ENCODE data around the gene JAML.

Gene JAML

GRCh38 chr11:118215765-118216164 is 9.0 kb downstream of the JAML start:
- no peak for DNase-seq (ENCODE audit: low read depth)

- DNase-seq (ENCODE audit: low read depth): no peak
Observed at GRCh38 chr11:118215262-118215661, 9.5 kb downstream of the JAML start.

- DNase-seq (ENCODE audit: low read depth): no peak
Observed at GRCh38 chr11:118214210-118214914, 10.4 kb downstream of the JAML start.

DNA sequence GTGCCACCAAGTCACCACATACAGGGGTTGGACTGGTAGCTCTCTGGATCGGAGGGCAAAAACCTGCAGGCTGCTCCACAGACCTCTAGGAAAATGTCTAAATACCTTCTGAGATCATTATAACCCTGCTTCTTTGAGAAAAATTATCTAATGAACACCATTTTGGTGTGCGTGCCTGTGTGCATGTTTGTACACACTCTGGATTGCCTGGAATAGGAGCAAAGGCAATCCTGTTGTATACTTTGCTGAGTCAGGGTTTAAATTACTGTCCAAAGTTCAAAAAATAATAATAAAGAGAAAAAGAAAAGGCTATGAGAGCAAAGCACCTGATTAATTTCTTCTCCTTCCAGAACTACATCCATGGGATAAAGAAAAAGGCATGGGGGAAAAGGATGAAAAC is 11.0 kb downstream of the JAML start:
- no peak for DNase-seq (ENCODE audit: low read depth)

- no peak for DNase-seq (ENCODE audit: low read depth)
Observed at GRCh38 chr11:118213201-118213600, 11.6 kb downstream of the JAML start.

- DNase-seq (ENCODE audit: low read depth): no peak
Observed at GRCh38 chr11:118212781-118213191, 12.0 kb downstream of the JAML start.

- no peak for DNase-seq (ENCODE audit: low read depth)
Observed at GRCh38 chr11:118212131-118212725, 12.6 kb downstream of the JAML start.

- no peak for DNase-seq (ENCODE audit: low read depth)
Observed at GRCh38 chr11:118211006-118211405, 13.8 kb downstream of the JAML start.

DNA sequence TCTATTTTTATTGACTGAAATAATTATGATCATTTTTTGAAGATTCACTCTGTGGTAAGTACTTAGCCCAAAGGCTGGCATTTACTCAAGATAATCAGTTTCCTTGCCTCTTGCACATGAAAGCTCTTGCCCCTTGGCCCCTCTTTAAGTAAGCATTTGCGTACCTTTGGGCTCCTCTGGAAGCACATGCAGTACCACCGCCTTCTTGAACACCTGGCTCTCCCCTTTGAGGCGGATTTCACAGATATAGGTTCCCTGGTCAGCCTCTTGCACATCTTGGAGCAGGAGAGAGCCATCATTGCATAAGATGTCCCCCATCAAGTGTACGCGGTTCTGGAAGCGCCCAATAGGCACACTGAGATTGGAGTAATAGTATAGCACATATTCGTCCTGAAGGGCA is 14.5 kb downstream of the JAML start:
- DNase-seq (ENCODE audit: low read depth): no peak

DNA sequence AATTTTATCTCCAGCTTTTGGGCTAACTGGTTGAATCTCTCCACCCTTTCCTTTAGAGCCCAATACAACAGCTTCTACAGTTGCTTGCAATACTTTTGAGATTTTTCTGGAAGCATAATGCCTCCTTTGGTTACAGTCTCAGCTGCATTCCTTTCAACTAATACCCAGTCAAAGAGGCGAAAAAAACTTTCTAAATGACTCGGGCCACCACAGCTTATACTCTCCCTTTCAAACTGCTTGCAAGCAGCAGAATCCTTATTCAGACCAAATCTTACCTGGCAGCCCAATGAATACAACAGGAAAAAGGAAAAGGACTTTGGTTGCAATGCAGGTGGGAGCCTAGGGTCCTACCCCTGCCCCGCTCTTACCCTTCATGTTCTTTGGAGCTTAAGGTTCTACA is 15.8 kb downstream of the JAML start:
- no peak for DNase-seq (ENCODE audit: low read depth)

GRCh38 chr11:118207079-118207478 is 17.7 kb downstream of the JAML start:
- DNase-seq (ENCODE audit: low read depth): no peak

GRCh38 chr11:118206391-118207031 is 18.3 kb downstream of the JAML start:
- no peak for DNase-seq (ENCODE audit: low read depth)

GRCh38 chr11:118205606-118206378 is 19.0 kb downstream of the JAML start:
- DNase-seq (ENCODE audit: low read depth): no peak

- DNase-seq (ENCODE audit: low read depth): no peak
Observed at GRCh38 chr11:118202599-118203422, 22.0 kb downstream of the JAML start.

DNA sequence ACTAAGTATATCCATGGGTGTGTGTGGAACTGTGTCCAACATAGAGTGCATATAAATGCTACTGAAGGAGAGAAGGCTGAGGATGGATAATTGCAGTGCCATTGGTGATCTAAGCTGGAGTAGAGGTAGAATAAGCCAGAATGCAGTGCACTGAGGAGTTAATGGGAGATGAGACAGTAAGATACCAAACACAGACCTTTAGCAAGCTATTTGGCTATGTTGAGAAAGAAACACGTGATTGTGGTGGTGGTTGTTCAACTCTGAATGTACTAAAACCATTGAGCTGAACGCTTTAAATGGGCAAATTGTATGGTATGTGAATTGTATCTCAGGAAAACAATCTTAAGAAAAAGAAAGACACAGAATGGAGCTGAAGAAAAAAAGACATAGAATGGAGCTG is 22.8 kb downstream of the JAML start:
- no peak for DNase-seq (ENCODE audit: low read depth)

DNA sequence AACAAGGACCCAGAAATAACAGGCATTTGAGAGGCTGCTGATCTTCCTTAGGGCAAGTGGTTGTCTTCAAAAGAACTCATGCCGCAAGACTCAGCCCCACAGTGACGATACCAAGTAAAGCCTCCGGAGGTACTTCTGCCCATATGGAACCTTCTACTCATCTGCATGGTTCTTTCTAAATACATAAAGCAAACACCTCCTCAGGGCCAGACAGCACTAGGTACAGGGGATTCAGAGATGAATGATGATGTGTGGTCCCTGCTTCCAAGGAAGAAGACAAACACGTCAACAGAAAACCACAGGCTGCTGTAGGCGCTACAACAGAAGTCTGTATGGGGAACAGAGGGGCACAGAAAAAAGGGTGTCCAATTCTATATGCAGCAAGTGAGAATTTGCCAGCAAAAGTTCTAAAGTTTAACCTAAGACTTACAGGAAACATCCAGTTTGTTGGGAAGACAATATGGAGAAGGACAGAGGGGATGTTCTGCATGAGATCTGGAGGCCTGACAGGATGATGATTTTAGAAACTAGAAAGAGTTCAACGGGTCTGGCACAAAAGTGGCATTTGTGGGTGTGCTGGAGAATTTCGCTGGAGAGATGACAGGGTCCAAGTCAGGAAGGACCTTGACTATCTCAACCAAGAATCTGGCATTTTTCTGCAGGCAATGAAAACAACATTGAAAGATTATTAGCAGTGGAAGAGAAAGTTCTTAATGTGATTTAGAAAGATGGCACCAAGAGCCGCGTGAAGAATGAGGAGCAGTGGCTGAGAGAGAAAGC is 23.7 kb downstream of the JAML start:
- DNase-seq (ENCODE audit: low read depth): no peak

DNA sequence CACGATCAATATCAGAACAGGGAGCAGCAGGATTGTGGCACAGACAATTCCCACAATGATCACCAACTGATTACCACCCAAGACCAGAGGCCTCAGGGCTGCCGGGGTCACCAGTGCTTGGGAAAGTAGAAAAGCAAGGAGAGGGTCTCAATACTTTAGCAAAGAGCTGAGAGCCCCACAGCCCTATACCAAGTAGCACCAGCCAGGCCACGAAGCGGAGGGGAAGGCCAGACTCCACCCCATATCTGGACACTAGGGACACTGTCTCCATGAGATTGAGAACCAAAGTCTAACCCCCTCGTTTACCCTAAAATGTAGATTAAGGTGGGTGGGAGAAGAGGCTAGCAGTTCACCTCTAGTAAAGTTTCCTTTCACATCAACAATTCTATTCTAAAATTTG is 24.3 kb downstream of the JAML start:
- no peak for DNase-seq (ENCODE audit: low read depth)

- DNase-seq (ENCODE audit: low read depth): no peak
Observed at GRCh38 chr11:118199135-118199534, 25.7 kb downstream of the JAML start.

GRCh38 chr11:118198370-118198769 is 26.4 kb downstream of the JAML start:
- peak; percentile 41 for DNase-seq (ENCODE audit: low read depth)

- DNase-seq (ENCODE audit: low read depth): peak; percentile 85
Observed at GRCh38 chr11:118194835-118195627, 29.8 kb downstream of the JAML start.

Measured in fibroblast of the conjunctiva (primary cell).